ENCODE data around the gene PPP2R2D. TPM values are rescaled to one million over a fixed set of nuclear protein-coding genes. Genes with fewer than 3 reads are reported as not detected.

Gene PPP2R2D
- total RNA-seq, 1 experiment from 2014 or later: 35.1 TPM

GRCh38 chr10:131980321-131980720 lies 79.5 kb downstream of the PPP2R2D start:
- Histone ChIP-seq H3K9me3 (ENCODE audit: control insufficient read depth, low read depth, low read length) (no peaks in the 10 kb centered on the region), H3K14ac (ENCODE audit: insufficient read depth, low read length) (no peak overlapping the region), H3K23me2 (ENCODE audit: insufficient read length, low read depth, low read length, poor library complexity, severe bottlenecking) (peaks cover 11% of the 10 kb centered on the region), H2AFZ (ENCODE audit: low read length) (no peak overlapping the region), H3T11ph (ENCODE audit: low read length) (no peak overlapping the region), H2BK120ac (ENCODE audit: low read depth, low read length, poor library complexity, severe bottlenecking) (no peak overlapping the region), H2BK5ac (ENCODE audit: insufficient read length, low read length) (no peak overlapping the region), H2AK5ac (ENCODE audit: insufficient read length, low read length) (no peak overlapping the region), H4K20me1 (ENCODE audit: control insufficient read depth, insufficient read depth, insufficient read length) (no peaks in the 10 kb centered on the region), H3K27ac (ENCODE audit: insufficient read length, low read depth, low read length) (no peak overlapping the region), H2BK12ac (ENCODE audit: insufficient read length, low read depth, low read length) (no peak overlapping the region), H3K18ac (ENCODE audit: insufficient read length, low read depth, low read length) (no peak overlapping the region), H4K91ac (ENCODE audit: insufficient read length, low read depth, low read length) (no peak overlapping the region), H3K27me3 (ENCODE audit: insufficient read depth, low read length) (peaks cover 9% of the 10 kb centered on the region; the same call in 1 of the 2 replicates), H2BK15ac (ENCODE audit: low read depth, low read length) (no peak overlapping the region), H3K56ac (ENCODE audit: insufficient read length, low read depth, low read length) (no peak overlapping the region), H4K8ac (replicated peaks; ENCODE audit: insufficient read length, low read depth, low read length) (no peak overlapping the region), H3K23ac (ENCODE audit: insufficient read length, low read depth, low read length) (no peak overlapping the region), H3K79me1 (ENCODE audit: insufficient read depth, low read depth, low read length, poor library complexity, severe bottlenecking) (peaks cover 4% of the 10 kb centered on the region), H3K4me1 (ENCODE audit: insufficient read depth, low read length) (peaks cover 13% of the 10 kb centered on the region), H3K9ac (ENCODE audit: extremely low read depth, insufficient read length, low read length) (no peak overlapping the region), H4K5ac (ENCODE audit: insufficient read length, low read depth, low read length) (no peak overlapping the region), H3K4me2 (ENCODE audit: insufficient read depth, insufficient read length, low read length) (peak overlapping the region; percentile 46), H2BK20ac (ENCODE audit: low read depth, low read length, poor library complexity, severe bottlenecking) (no peak overlapping the region), H3K79me2 (ENCODE audit: insufficient read depth, low read length) (peaks cover 4% of the 10 kb centered on the region; the same call in 1 of the 2 replicates), H3K4ac (ENCODE audit: low read depth, low read length) (no peak overlapping the region)
- H3K4me3 Mint-ChIP-seq: peak overlapping the region; percentile 74 to 82
- H3K27me3 Mint-ChIP-seq (ENCODE audit: low read depth): peaks cover 31% of the 10 kb centered on the region
- H3K27ac Mint-ChIP-seq: no peak overlapping the region
- no peak for TF ChIP-seq CTCF (conservative IDR thresholded peaks at IDR 0.05)
- H3K9me3 Mint-ChIP-seq: peaks cover 10 to 19% of the 10 kb centered on the region in 2 experiments; a peak in 4 of 5 replicates
- no peak for DNase-seq
- no CpG with 5 or more reads among the region's 8 CpGs for WGBS (ENCODE audit: extremely low coverage, insufficient read length, low lambda C conversion rate)
- H3K4me1 Mint-ChIP-seq: peaks cover 28 to 38% of the 10 kb centered on the region in 2 experiments
- H3K36me3 Mint-ChIP-seq (ENCODE audit: insufficient read depth in 1 of 3, low read depth in 3 of 3): peaks cover 15 to 49% (median 21%) of the 10 kb centered on the region in 3 experiments
